Fibroblast of villous mesenchyme (primary cell): ENCODE data around the gene PIGS. TPM values are rescaled to one million over a fixed set of nuclear protein-coding genes. Genes with fewer than 3 reads are reported as not detected.

Source experiments
- DNase-seq: peaks from one replicate; pipeline ENCODE4 v3.0.0-alpha.2; 2010; ENCODE audit warnings: low read depth
- H3K4me3 ChIP-seq: 2 replicates; pipeline ENCODE4 v1.5.1; 2011; ENCODE audit warnings: low read depth, mild to moderate bottlenecking, low read length
- CTCF ChIP-seq: IDR thresholded peaks from 2 replicates; pipeline ENCODE4 v1.5.1; 2012; ENCODE audit warnings: low read depth, mild to moderate bottlenecking, low read length; ENCODE audit not compliant: insufficient read depth
- total RNA-seq: library from RNA; depleted of rRNA; stranded (reverse); fragments of >200 nt; gene quantifications from 2 replicates; pipeline ENCODE4 v1.2.3, GENCODE V29; 2012

Gene PIGS
- total RNA-seq, 1 donor: 52.7 TPM

GRCh38 chr17:28573521-28573920, 2.2 kb upstream of the PIGS start:
- TF ChIP-seq CTCF: no peak
- H3K4me3 ChIP-seq: no peak overlapping the region
- no peak for DNase-seq

GRCh38 chr17:28573040-28573380, 1.7 kb upstream of the PIGS start:
- TF ChIP-seq CTCF: no peak
- H3K4me3 ChIP-seq: no peak overlapping the region
- no peak for DNase-seq

GRCh38 chr17:28572259-28573039, 1.1 kb upstream of the PIGS start:
- DNase-seq: no peak
- TF ChIP-seq CTCF: no peak
- H3K4me3 ChIP-seq: no peak overlapping the region

GRCh38 chr17:28570716-28571360, 486 bp downstream of the PIGS start:
- no peak for DNase-seq
- H3K4me3 ChIP-seq: peak overlapping the region; percentile 87
- TF ChIP-seq CTCF: no peak

- no peak overlapping the region for H3K4me3 ChIP-seq
- DNase-seq: no peak
- no peak for TF ChIP-seq CTCF
Measured at GRCh38 chr17:28569446-28569845, 1.9 kb downstream of the PIGS start.

GRCh38 chr17:28567604-28568003, 3.7 kb downstream of the PIGS start:
- no peak for DNase-seq
- no peak overlapping the region for H3K4me3 ChIP-seq
- TF ChIP-seq CTCF: no peak
